PC-9 (cell line): Measurements from ENCODE around the gene HPCAL1. TPM values are rescaled to one million over a fixed set of nuclear protein-coding genes. Genes with fewer than 3 reads are reported as not detected.

ENCODE experiments used
- BruUV-seq: library from RNA; stranded (reverse); fragments of 400-500 nt; replicated peaks from 2 replicates; lab custom pipeline; 2021; lab: Mats Ljungman, UMichigan
- CTCF ChIA-PET: fragments of 300-600 bp; sonication (Branson Sonifier 250); formaldehyde crosslinking; loops from one replicate; lab custom pipeline; 2022; ENCODE audit warnings: antibody characterized with exemption; lab: Charles Lee
- POLR2A ChIA-PET: fragments of 300-600 bp; sonication (Branson Sonifier 250); formaldehyde crosslinking; loops from one replicate; lab custom pipeline; 2022; ENCODE audit warnings: antibody characterized with exemption; ENCODE audit not compliant: unreplicated experiment; lab: Charles Lee
- DNase-seq, 2 experiments: peaks; one replicate each; pipeline versions ENCODE4 v3.0.0 to v3.0.0-alpha.2; 2015 to 2022; ENCODE audit warnings: mixed read lengths in 1 of 2
- H2AFZ ChIP-seq: fragments of 200-600 bp; sonication (generic); 2 replicates; pipeline ENCODE4 v1.8.1; 2017; ENCODE audit warnings: antibody characterized with exemption
- H3F3A ChIP-seq: fragments of 200-600 bp; sonication (generic); 2 replicates; pipeline ENCODE4 v1.8.1; 2017; ENCODE audit warnings: antibody characterized with exemption, mild to moderate bottlenecking, low read depth; ENCODE audit not compliant: insufficient read depth
- H3K27ac ChIP-seq: fragments of 200-600 bp; sonication (generic); 2 replicates; pipeline ENCODE4 v1.6.1; 2016; ENCODE audit warnings: mixed run types
- H3K27me3 ChIP-seq: fragments of 200-600 bp; sonication (generic); 2 replicates; pipeline ENCODE4 v1.6.1; 2016; ENCODE audit warnings: low read depth, mixed run types; ENCODE audit not compliant: insufficient read depth
- H3K36me3 ChIP-seq: fragments of 200-600 bp; sonication (generic); 2 replicates; pipeline ENCODE4 v1.6.1; 2016; ENCODE audit warnings: low read depth, mixed run types
- H3K4me1 ChIP-seq: fragments of 200-600 bp; sonication (generic); replicated peaks from 2 replicates; pipeline ENCODE4 v1.6.1; 2016; ENCODE audit warnings: mixed run types; ENCODE audit not compliant: insufficient read depth
- H3K4me2 ChIP-seq: fragments of 200-600 bp; sonication (generic); 2 replicates; pipeline ENCODE4 v1.6.1; 2017; ENCODE audit warnings: mixed run types
- H3K4me3 ChIP-seq: fragments of 200-600 bp; sonication (generic); 2 replicates; pipeline ENCODE4 v1.6.1; 2016; ENCODE audit warnings: mixed run types
- H3K79me2 ChIP-seq: fragments of 200-600 bp; sonication (generic); 2 replicates; pipeline ENCODE4 v1.6.1; 2017; ENCODE audit warnings: low read depth, mixed run types
- H3K9me2 ChIP-seq: fragments of 200-600 bp; sonication (generic); 2 replicates; pipeline ENCODE4 v1.8.1; 2017; ENCODE audit warnings: mild to moderate bottlenecking; ENCODE audit not compliant: insufficient read depth
- H3K9me3 ChIP-seq: fragments of 200-600 bp; sonication (generic); 2 replicates; pipeline ENCODE4 v1.8.1; 2016; ENCODE audit warnings: low read depth; ENCODE audit not compliant: insufficient read depth
- H4K20me1 ChIP-seq: fragments of 200-600 bp; sonication (generic); 2 replicates; pipeline ENCODE4 v1.8.1; 2017; ENCODE audit not compliant: insufficient read depth
- CTCF ChIP-seq: fragments of 200-600 bp; sonication (generic); conservative IDR thresholded peaks from 2 replicates; pipeline ENCODE4 v1.6.1; 2017; ENCODE audit warnings: mixed run types, antibody characterized with exemption, mild to moderate bottlenecking, moderate library complexity
- EZH2 ChIP-seq: fragments of 200-600 bp; sonication (generic); IDR thresholded peaks from 2 replicates; pipeline ENCODE4 v1.8.0; 2017; ENCODE audit warnings: antibody characterized with exemption, low read depth
- intact Hi-C: fragments of 100-400 bp; cut with micrococcal nuclease; formaldehyde crosslinking; loops from one replicate; pipeline ENCODE4 v1.10.0; 2022; ENCODE audit not compliant: unreplicated experiment
- total RNA-seq: library from RNA; stranded (reverse); gene quantifications from 2 replicates; pipeline ENCODE4 v1.2.3, GENCODE V29; 2021

Gene HPCAL1
- total RNA-seq, 1 experiment from 2014 or later = 105 TPM

GRCh38 chr2:10328670-10329579 is 26.2 kb downstream of the HPCAL1 start:
- H2AFZ ChIP-seq = no peak overlapping the region
- H3K9me2 ChIP-seq = no peaks in the 10 kb centered on the region
- H3K9me3 ChIP-seq = no peaks in the 10 kb centered on the region
- no peak overlapping the region for H3K4me3 ChIP-seq
- BruUV-seq = no TSS peak
- H3K27me3 ChIP-seq = no peaks in the 10 kb centered on the region
- no peak for DNase-seq
- peaks cover 24% of the 10 kb centered on the region for H3K4me1 ChIP-seq
- TF ChIP-seq CTCF = no peak
- no peak for TF ChIP-seq EZH2
- H3K36me3 ChIP-seq = no peaks in the 10 kb centered on the region
- H3K79me2 ChIP-seq = peaks cover 100% of the 10 kb centered on the region
- intact Hi-C loops = no loop called here
- peaks cover 90% of the 10 kb centered on the region for H4K20me1 ChIP-seq
- CTCF ChIA-PET = interaction anchor here (0.7 to 1.0 kb wide), 2 partner anchors 25 to 80 kb away, joined by 3 read pairs; no protein-coding TSS in a partner anchor
- H3K4me2 ChIP-seq = no peak overlapping the region
- 0 out of 2 replicates have a peak overlapping the region, but pooled peaks have one; percentile 9 for H3K27ac ChIP-seq
- peaks cover 47% of the 10 kb centered on the region; the same call in 1 of the 2 replicates for H3F3A ChIP-seq
- POLR2A ChIA-PET = no interaction called here

DNA sequence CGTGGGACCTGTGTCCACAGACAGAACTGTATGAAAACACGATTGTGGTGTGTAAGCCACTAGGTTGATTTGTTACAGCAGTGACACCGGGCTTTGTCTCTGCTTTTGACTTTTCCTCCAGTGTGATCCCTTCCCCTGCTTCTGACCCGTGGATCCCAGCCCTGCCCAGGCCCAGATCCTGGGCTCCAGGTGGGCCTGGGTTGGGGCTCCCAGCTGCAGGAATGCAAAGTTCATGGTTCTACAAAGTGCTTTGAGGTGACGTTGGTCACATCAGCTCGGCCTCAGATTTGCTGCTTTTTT is 26.8 kb downstream of the HPCAL1 start:
- 0 out of 2 replicates have a peak, but pooled peaks cover 1% of the 10 kb centered on the region for H3K36me3 ChIP-seq
- POLR2A ChIA-PET = no interaction called here
- no peak overlapping the region for H2AFZ ChIP-seq
- intact Hi-C loops = no loop called here
- TF ChIP-seq EZH2 (no peak), CTCF (no peak)
- DNase-seq = no peak
- no peak overlapping the region for H3K4me2 ChIP-seq
- peaks cover 18% of the 10 kb centered on the region for H3K4me1 ChIP-seq
- CTCF ChIA-PET = interaction anchor here (0.7 to 1.2 kb wide), 2 partner anchors 25 to 79 kb away, joined by 3 to 4 read pairs; no protein-coding TSS in a partner anchor
- no peaks in the 10 kb centered on the region for H3K9me2 ChIP-seq
- H3K27me3 ChIP-seq = no peaks in the 10 kb centered on the region
- no peak overlapping the region for H3K4me3 ChIP-seq
- no TSS peak for BruUV-seq
- H4K20me1 ChIP-seq = peaks cover 84% of the 10 kb centered on the region
- peaks cover 100% of the 10 kb centered on the region for H3K79me2 ChIP-seq
- H3F3A ChIP-seq = peaks cover 43% of the 10 kb centered on the region
- peaks cover 1% of the 10 kb centered on the region; the same call in 1 of the 2 replicates for H3K9me3 ChIP-seq
- 0 out of 2 replicates have a peak overlapping the region, but pooled peaks have one; percentile 9 for H3K27ac ChIP-seq

GRCh38 chr2:10329880-10330699 is 27.4 kb downstream of the HPCAL1 start:
- H3K4me2 ChIP-seq = peak overlapping the region; percentile 10; the same call in 1 of the 2 replicates
- peaks cover 7% of the 10 kb centered on the region; the same call in 1 of the 2 replicates for H3K9me3 ChIP-seq
- H3K9me2 ChIP-seq = no peaks in the 10 kb centered on the region
- ChIA-PET CTCF (interaction anchor here (0.7 to 1.2 kb wide), 2 partner anchors 26 to 78 kb away, joined by 3 to 4 read pairs; no protein-coding TSS in a partner anchor), POLR2A (interaction anchor here (0.6 kb wide), 1 partner anchor 24 kb away, joined by 6 read pairs; no protein-coding TSS in a partner anchor)
- TF ChIP-seq CTCF (no peak), EZH2 (no peak)
- H3K4me1 ChIP-seq = peaks cover 17% of the 10 kb centered on the region
- H2AFZ ChIP-seq = no peak overlapping the region
- intact Hi-C loops = loop anchor here (2.0 to 5.0 kb wide), 2 partner anchors 25 to 43 kb away; no protein-coding TSS in a partner anchor
- DNase-seq = peak in 1 of 2 experiments; percentile 65
- BruUV-seq = TSS peak; percentile 41
- no peak overlapping the region for H3K4me3 ChIP-seq
- peaks cover 7% of the 10 kb centered on the region for H3K36me3 ChIP-seq
- 0 out of 2 replicates have a peak overlapping the region, but pooled peaks have one; percentile 10 for H3K27ac ChIP-seq
- peaks cover 100% of the 10 kb centered on the region for H3K79me2 ChIP-seq
- no peaks in the 10 kb centered on the region for H3K27me3 ChIP-seq
- peaks cover 79% of the 10 kb centered on the region for H4K20me1 ChIP-seq
- peaks cover 47% of the 10 kb centered on the region for H3F3A ChIP-seq
